Measurements from ENCODE around the gene MARCHF6. TPM values are rescaled to one million over a fixed set of nuclear protein-coding genes. Genes with fewer than 3 reads are reported as not detected.

Gene MARCHF6
- total and polyA plus RNA-seq, 9 of the 15 experiments (the other 6 are each of a cell fraction or from before 2014, with no cell fraction given), result 74.1 to 456 (median 116) TPM

GRCh38 chr5:10320793-10321192 lies 32.7 kb upstream of the MARCHF6 start (continued):
- TF ChIP-seq RBM15 (IDR thresholded peaks at IDR 0.05; ENCODE audit: insufficient read depth, low read length) (no peak), ZNF639 (CRISPR knock-in tag; conservative IDR thresholded peaks at IDR 0.05 in 1 of 2, IDR thresholded peaks at IDR 0.05 in 1 of 2) (no peak), MBD1 (CRISPR knock-in tag; IDR thresholded peaks at IDR 0.05) (no peak), MAZ (CRISPR knock-in tag; conservative IDR thresholded peaks at IDR 0.05 in 1 of 2, IDR thresholded peaks at IDR 0.05 in 1 of 2) (peak in 1 of 2 experiments; percentile 56; a peak in 1 of 4 replicates), ZNF3 (CRISPR knock-in tag; IDR thresholded peaks at IDR 0.05) (no peak), STAT6 (CRISPR knock-in tag; IDR thresholded peaks at IDR 0.05) (no peak), ZNF76 (CRISPR knock-in tag; IDR thresholded peaks at IDR 0.05; ENCODE audit: borderline replicate concordance) (no peak), ZFP30 (CRISPR knock-in tag; IDR thresholded peaks at IDR 0.05; ENCODE audit: borderline replicate concordance) (no peak), ZNF655 (CRISPR knock-in tag; IDR thresholded peaks at IDR 0.05) (no peak), LEF1 (IDR thresholded peaks at IDR 0.05) (peak; percentile 73), ZNF280B (CRISPR knock-in tag; IDR thresholded peaks at IDR 0.05) (no peak), ZNF174 (CRISPR knock-in tag; IDR thresholded peaks at IDR 0.05) (no peak), BCLAF1 (IDR thresholded peaks at IDR 0.05; ENCODE audit: borderline replicate concordance in 1 of 2, control insufficient read depth in 1 of 2, low read depth in 2 of 2, low read length in 1 of 2) (no peak), PHB2 (IDR thresholded peaks at IDR 0.05; ENCODE audit: low read depth) (no peak), ZNF551 (CRISPR knock-in tag; IDR thresholded peaks at IDR 0.05) (no peak)
